Placental epithelial cell (primary cell): ENCODE results near the gene NAGA. TPM values are rescaled to one million over a fixed set of nuclear protein-coding genes. Genes with fewer than 3 reads are reported as not detected.

ENCODE experiments used
- small RNA-seq: library from RNA; depleted of rRNA; stranded (forward); fragments of <200 nt; gene quantifications from one replicate; pipeline ENCODE3, GENCODE V24; 2012
- total RNA-seq: library from RNA; depleted of rRNA; stranded (reverse); fragments of >200 nt; gene quantifications from 2 replicates; pipeline ENCODE4 v1.2.3, GENCODE V29; 2012

NAGA gene
- total RNA-seq, result 61.6 and 67.2 TPM in 2 replicates

GRCh38 chr22:42070517-42071422, at the start of gene NAGA:
NAGA (minus strand) TSS chr22:42070812; CDS start chr22:42070297, 515 bp downstream.

GRCh38 chr22:42090596-42091454, 20.2 kb upstream of the NAGA start, which contains the start of gene NDUFA6:
NDUFA6 (minus strand) TSS chr22:42090772; CDS start chr22:42090744, 28 bp downstream.

GRCh38 chr22:42079319-42080251, 9.0 kb upstream of the NAGA start, which contains the start of gene SMDT1:
SMDT1 (plus strand) TSS chr22:42079700; CDS start chr22:42079769, 69 bp downstream.

GRCh38 chr22:42074132-42074811, 3.7 kb upstream of the NAGA start, which contains the start of gene PHETA2:
PHETA2 (plus strand) TSS chr22:42074248; CDS start chr22:42077294, 3,046 bp downstream.

Small RNA genes lying within 50 kb of the gene (small RNA-seq; reads per million reads assigned to genes)
- not detected for gene SNORD13P1

Other genes starting within 250 kb of the NAGA start
- gene SREBF2, start 237.7 kb downstream of the NAGA start, total RNA-seq, result 38.1 and 75.9 TPM in 2 replicates
- not detected in 2 replicates for gene SHISA8, start 155.7 kb downstream of the NAGA start, total RNA-seq
- gene TNFRSF13C, start 144.0 kb downstream of the NAGA start, total RNA-seq, result 0.39 TPM in 1 of 2 replicates, not detected in the other
- 5.5 and 14.9 TPM in 2 replicates for gene CENPM, start 123.7 kb downstream of the NAGA start, total RNA-seq
- under 0.01 TPM in 1 of 2 replicates, not detected in the other for gene SEPTIN3, start 101.4 kb downstream of the NAGA start, total RNA-seq
- 1.2 TPM in 2 replicates for gene WBP2NL, start 72.0 kb downstream of the NAGA start, total RNA-seq
- 29.4 and 42.0 TPM in 2 replicates for gene PHETA2, start 3.4 kb upstream of the NAGA start, total RNA-seq
- 3.9 and 4.2 TPM in 2 replicates for gene SMDT1, start 8.9 kb upstream of the NAGA start, total RNA-seq
- gene NDUFA6, start 20.0 kb upstream of the NAGA start, total RNA-seq, result 29.8 and 42.7 TPM in 2 replicates
- 0.33 and 0.79 TPM in 2 replicates for gene CYP2D6, start 60.0 kb upstream of the NAGA start, total RNA-seq
- 26.7 and 37.1 TPM in 2 replicates for gene TCF20, start 199.8 kb upstream of the NAGA start, total RNA-seq